HepG2 (cell line): ENCODE measurements around the gene IMMP1L. TPM values are rescaled to one million over a fixed set of nuclear protein-coding genes. Genes with fewer than 3 reads are reported as not detected.

ENCODE experiments used
- ATAC-seq: fragments of 200-7000 bp; cut with Tn5 transposase; 3 replicates; pipeline ENCODE4 v1.9.1; 2020; ENCODE audit warnings: mild to moderate bottlenecking, moderate library complexity
- BruUV-seq: library from RNA; stranded (reverse); fragments of 400-500 nt; replicated peaks from 2 replicates; lab custom pipeline; 2021; lab: Mats Ljungman, UMichigan
- CTCF ChIA-PET: fragments of 300-600 bp; formaldehyde crosslinking; extraction: SDS; loops from one replicate; lab custom pipeline; 2021; ENCODE audit warnings: low total read pairs, inconsistent platforms, low intra/inter-chr PET ratio; lab: Yijun Ruan, JAX
- POLR2A ChIA-PET: fragments of 350-600 bp; sonication (Branson Sonifier 250); formaldehyde crosslinking; loops from one replicate; lab custom pipeline; 2020; ENCODE audit warnings: antibody characterized with exemption, inconsistent platforms; lab: Yijun Ruan, JAX
- DNase-seq: peaks from one replicate; pipeline ENCODE4 v3.0.0-alpha.2; 2015; ENCODE audit warnings: low spot score
- FAIRE-seq: peaks from 3 replicates; lab custom pipeline; 2011; peaks lifted over from hg19 to GRCh38; lab: Jason Lieb, UNC
- H2AFZ ChIP-seq: one replicate; pipeline ENCODE4 v1.6.1; 2011; ENCODE audit warnings: low read length, inconsistent platforms
- H3K27ac ChIP-seq: fragments of 300-600 bp; 3 replicates; pipeline ENCODE4 v1.8.0; 2011; ENCODE audit warnings: mixed run types, mild to moderate bottlenecking, mixed read lengths, low read length, inconsistent platforms; ENCODE audit not compliant: insufficient read depth; ENCODE audit errors: extremely low read length
- H3K27me3 ChIP-seq, 2 experiments: fragments of 200-600 bp in 1 of 2; 2 replicates in 1 of 2; 3 replicates in 1 of 2; pipeline versions ENCODE4 v1.6.0 to v1.8.0; 2011; ENCODE audit warnings: low read length in 2 of 2, mild to moderate bottlenecking in 2 of 2, moderate library complexity in 2 of 2, inconsistent platforms in 1 of 2; ENCODE audit not compliant: insufficient read depth in 2 of 2, control insufficient read depth in 1 of 2
- H3K36me3 ChIP-seq, 2 experiments: fragments of 200-600 bp in 1 of 2; replicated peaks in 1 of 2; 2 replicates in 1 of 2; 3 replicates in 1 of 2; pipeline versions ENCODE4 v1.5.1 to v1.8.0; 2011; ENCODE audit warnings: low read length in 2 of 2, inconsistent platforms in 1 of 2; ENCODE audit not compliant: insufficient read depth in 2 of 2, control insufficient read depth in 1 of 2
- H3K4me1 ChIP-seq: 2 replicates; pipeline ENCODE4 v1.5.1; 2012; ENCODE audit warnings: low read length, inconsistent platforms; ENCODE audit not compliant: insufficient read depth
- H3K4me2 ChIP-seq: 2 replicates; pipeline ENCODE4 v1.6.0; 2011; ENCODE audit warnings: low read depth, low read length, inconsistent platforms
- H3K4me3 ChIP-seq, 3 experiments: fragments of 200-600 bp in 1 of 3; sonication (generic), shearing (Covaris generic) in 1 of 3; replicated peaks in 1 of 3; 2 replicates each; pipeline ENCODE4 v1.5.1; 2011 to 2016; ENCODE audit warnings: low read length in 3 of 3, inconsistent platforms in 2 of 3, low read depth in 2 of 3, mild to moderate bottlenecking in 2 of 3, control low read depth in 1 of 3, mixed read lengths in 1 of 3; ENCODE audit not compliant: insufficient read depth in 1 of 3
- H3K79me2 ChIP-seq: one replicate; pipeline ENCODE4 v1.6.1; 2011; ENCODE audit warnings: low read length, inconsistent platforms; ENCODE audit not compliant: insufficient read depth
- H3K9ac ChIP-seq: 2 replicates; pipeline ENCODE4 v1.6.0; 2011; ENCODE audit warnings: mild to moderate bottlenecking, low read depth, low read length, inconsistent platforms; ENCODE audit not compliant: insufficient read depth
- H3K9me3 ChIP-seq: 2 replicates; pipeline ENCODE4 v1.5.1; 2012; ENCODE audit warnings: mild to moderate bottlenecking, low read length
- H4K20me1 ChIP-seq: 2 replicates; pipeline ENCODE4 v1.6.0; 2011; ENCODE audit warnings: inconsistent platforms, mild to moderate bottlenecking, low read length, moderate library complexity; ENCODE audit not compliant: insufficient read depth
- CHD4 ChIP-seq: fragments of 200-600 bp; sonication (generic); IDR thresholded peaks from 2 replicates; pipeline ENCODE4 v1.7.0; 2017; ENCODE audit warnings: mild to moderate bottlenecking, low read length, borderline replicate concordance
- ELF3 ChIP-seq: IDR thresholded peaks from 2 replicates; pipeline ENCODE4 v1.6.1; 2016; ENCODE audit warnings: missing genetic modification reagents, missing compliant biosample characterization
- HNRNPH1 ChIP-seq: fragments of 200-400 bp; formaldehyde crosslinking; optimal IDR thresholded peaks from 2 replicates; pipeline ENCODE3; 2017; ENCODE audit warnings: mild to moderate bottlenecking, low read depth, low read length
- KMT2A ChIP-seq: sonication (generic); formaldehyde crosslinking; IDR thresholded peaks from 2 replicates; pipeline ENCODE4 v1.4.0; 2020; ENCODE audit warnings: missing genetic modification reagents
- POLR2AphosphoS2 ChIP-seq: IDR thresholded peaks from 2 replicates; pipeline ENCODE4 v1.6.1; 2011; ENCODE audit warnings: low read depth, low read length, improper control_type of control experiment
- RORA ChIP-seq: sonication (generic); formaldehyde crosslinking; IDR thresholded peaks from 2 replicates; pipeline ENCODE4 v1.5.0; 2020; ENCODE audit warnings: mild to moderate bottlenecking, missing genetic modification reagents, moderate library complexity
- ZNF30 ChIP-seq: sonication (generic); formaldehyde crosslinking; IDR thresholded peaks from 2 replicates; pipeline ENCODE4 v1.5.0; 2020; ENCODE audit warnings: mild to moderate bottlenecking, missing genetic modification reagents
- ZNF556 ChIP-seq: sonication (generic); formaldehyde crosslinking; IDR thresholded peaks from 2 replicates; pipeline ENCODE4 v1.4.0; 2020; ENCODE audit warnings: mild to moderate bottlenecking, missing genetic modification reagents, borderline replicate concordance
- WGBS: methylation state at CpG from one replicate; pipeline ENCODE4 v1.1.6; 2017; ENCODE audit warnings: low lambda C conversion rate; 5-methylcytosine and 5-hydroxymethylcytosine counted together
- in situ Hi-C: cut with HindIII; loops from 2 replicates; pipeline ENCODE4 v1.10.0; 2017; ENCODE audit warnings: low pct_unique_long_range_greater_than_20kb; ENCODE audit not compliant: extremely low pct_ligation_motif_present
- intact Hi-C: fragments of 100-400 bp; cut with micrococcal nuclease; formaldehyde crosslinking; loops from one replicate; pipeline ENCODE4 v1.10.0; 2022; ENCODE audit not compliant: unreplicated experiment
- polyA plus RNA-seq, 8 experiments: library from polyadenylated mRNA; depleted of rRNA in 3 of 8; stranded (reverse) in 7 of 8; unstranded in 1 of 8; fragments of >200 nt; fragmentation: Illumina TruSeq in 4 of 8; extraction: Trizol in 4 of 8; gene quantifications; 2 replicates each; pipeline versions ENCODE4 v1.2.1 to v1.2.3, GENCODE V29; 2011 to 2016; ENCODE audit warnings: low read depth in 4 of 8, missing spikeins in 1 of 8, mixed read lengths in 1 of 8; ENCODE audit not compliant: insufficient read depth in 1 of 8
- total RNA-seq, 5 experiments: library from RNA; depleted of rRNA; stranded (reverse); fragments of >200 nt; fragmentation: Illumina TruSeq; extraction: Trizol; gene quantifications; 2 replicates each; pipeline ENCODE4 v1.2.3, GENCODE V29; 2016; ENCODE audit warnings: low read depth in 1 of 5
- TF ChIP-seq, protein P1 (sequence below): sonication (generic); formaldehyde crosslinking; IDR thresholded peaks from 2 replicates; pipeline ENCODE4 v1.8.1; 2022; ENCODE audit warnings: mild to moderate bottlenecking, missing genetic modification reagents
- TF ChIP-seq, protein P2 (sequence below): sonication (generic); formaldehyde crosslinking; IDR thresholded peaks from 2 replicates; pipeline ENCODE4 v1.8.1; 2023; ENCODE audit warnings: mild to moderate bottlenecking, missing genetic modification reagents, borderline replicate concordance
- TF ChIP-seq, protein P3 (sequence below): sonication (generic); formaldehyde crosslinking; IDR thresholded peaks from 2 replicates; pipeline ENCODE4 v1.5.0; 2020; ENCODE audit warnings: missing genetic modification reagents, mild to moderate bottlenecking, borderline replicate concordance

Gene IMMP1L
- total and polyA plus RNA-seq, 2 of the 13 experiments (the other 11 are each of a cell fraction or from before 2014, with no cell fraction given) = 42.4 to 57.9 TPM

DNA sequence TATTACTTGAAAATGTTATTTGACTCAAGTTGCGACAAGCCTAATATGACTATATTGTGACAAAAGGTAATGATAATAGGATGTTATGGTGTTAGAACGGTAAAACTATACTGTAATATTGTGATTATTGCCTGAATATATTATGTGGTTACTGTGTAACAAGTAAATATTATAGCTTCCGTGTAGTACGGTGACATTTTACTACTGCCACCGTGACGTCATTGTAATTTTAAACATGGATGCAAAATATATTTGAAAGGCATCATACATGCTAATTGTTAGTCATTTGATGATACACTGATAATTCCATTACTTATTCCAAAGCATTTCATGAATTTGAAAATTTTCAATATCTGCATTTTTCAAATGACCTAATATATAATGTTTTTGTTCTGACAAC lies 2.7 kb upstream of the IMMP1L start:
- POLR2A ChIA-PET = no interaction called here
- no peak overlapping the region for H2AFZ ChIP-seq

More for the DNA sequence above, 2.7 kb upstream of the IMMP1L start:
- H3K4me1 ChIP-seq = peaks cover 29% of the 10 kb centered on the region
- intact Hi-C loops (no loop called here), in situ Hi-C loops (no loop called here)
- no peak overlapping the region for H3K27ac ChIP-seq
- 93% methylated on average over 6 of the region's 6 CpGs for WGBS
- no peak overlapping the region for H3K4me3 ChIP-seq
- ATAC-seq (no peak), DNase-seq (no peak), FAIRE-seq (no peak)
- peaks cover 49% of the 10 kb centered on the region for H3K79me2 ChIP-seq
- H3K4me2 ChIP-seq = peak overlapping the region; percentile 90
- no peaks in the 10 kb centered on the region for H3K36me3 ChIP-seq
- BruUV-seq = no TSS peak
- no peak overlapping the region for H3K9ac ChIP-seq
- no peaks in the 10 kb centered on the region for H3K9me3 ChIP-seq
- no peaks in the 10 kb centered on the region for H4K20me1 ChIP-seq
- TF ChIP-seq ZNF556 (CRISPR knock-in tag) (no peak), HNRNPH1 (no peak), ELF3 (CRISPR knock-in tag) (no peak), POLR2AphosphoS2 (no peak), RORA (CRISPR knock-in tag) (no peak), ZNF30 (CRISPR knock-in tag) (no peak), KMT2A (no peak), CHD4 (no peak)
- TF ChIP-seq, protein P1, sequence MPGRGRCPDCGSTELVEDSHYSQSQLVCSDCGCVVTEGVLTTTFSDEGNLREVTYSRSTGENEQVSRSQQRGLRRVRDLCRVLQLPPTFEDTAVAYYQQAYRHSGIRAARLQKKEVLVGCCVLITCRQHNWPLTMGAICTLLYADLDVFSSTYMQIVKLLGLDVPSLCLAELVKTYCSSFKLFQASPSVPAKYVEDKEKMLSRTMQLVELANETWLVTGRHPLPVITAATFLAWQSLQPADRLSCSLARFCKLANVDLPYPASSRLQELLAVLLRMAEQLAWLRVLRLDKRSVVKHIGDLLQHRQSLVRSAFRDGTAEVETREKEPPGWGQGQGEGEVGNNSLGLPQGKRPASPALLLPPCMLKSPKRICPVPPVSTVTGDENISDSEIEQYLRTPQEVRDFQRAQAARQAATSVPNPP = no peak
- TF ChIP-seq, protein P2, sequence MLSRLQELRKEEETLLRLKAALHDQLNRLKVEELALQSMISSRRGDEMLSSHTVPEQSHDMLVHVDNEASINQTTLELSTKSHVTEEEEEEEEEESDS (CRISPR knock-in tag) = no peak
- TF ChIP-seq, protein P3, sequence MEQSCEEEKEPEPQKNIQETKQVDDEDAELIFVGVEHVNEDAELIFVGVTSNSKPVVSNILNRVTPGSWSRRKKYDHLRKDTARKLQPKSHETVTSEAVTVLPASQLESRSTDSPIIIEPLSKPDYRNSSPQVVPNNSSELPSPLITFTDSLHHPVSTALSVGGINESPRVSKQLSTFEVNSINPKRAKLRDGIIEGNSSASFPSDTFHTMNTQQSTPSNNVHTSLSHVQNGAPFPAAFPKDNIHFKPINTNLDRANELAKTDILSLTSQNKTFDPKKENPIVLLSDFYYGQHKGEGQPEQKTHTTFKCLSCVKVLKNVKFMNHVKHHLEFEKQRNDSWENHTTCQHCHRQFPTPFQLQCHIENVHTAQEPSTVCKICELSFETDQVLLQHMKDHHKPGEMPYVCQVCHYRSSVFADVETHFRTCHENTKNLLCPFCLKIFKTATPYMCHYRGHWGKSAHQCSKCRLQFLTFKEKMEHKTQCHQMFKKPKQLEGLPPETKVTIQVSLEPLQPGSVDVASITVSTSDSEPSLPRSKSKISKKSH (CRISPR knock-in tag) = no peak
- no peaks in the 10 kb centered on the region; a peak in 1 of 5 replicates for H3K27me3 ChIP-seq
- CTCF ChIA-PET = no interaction called here
